GM12891 (cell line): Measurements from ENCODE around the gene FER.

Experiments used
- PAX5 ChIP-seq: IDR thresholded peaks from 2 replicates; pipeline ENCODE4 v1.6.1; 2011; ENCODE audit warnings: low read length, moderate library complexity, mild to moderate bottlenecking; ENCODE audit not compliant: insufficient read depth, severe bottlenecking
- POLR2A ChIP-seq: IDR thresholded peaks from 2 replicates; pipeline ENCODE4 v1.6.1; 2011; ENCODE audit warnings: low read depth, low read length, control low read depth
- POLR2AphosphoS5 ChIP-seq: IDR thresholded peaks from 2 replicates; pipeline ENCODE4 v1.6.1; 2011; ENCODE audit warnings: low read depth, low read length, control low read depth
- POU2F2 ChIP-seq: IDR thresholded peaks from 2 replicates; pipeline ENCODE4 v1.6.1; 2011; ENCODE audit warnings: low read depth, mild to moderate bottlenecking, control low read depth, low read length, moderate library complexity
- SPI1 ChIP-seq: IDR thresholded peaks from 2 replicates; pipeline ENCODE4 v1.6.1; 2011; ENCODE audit warnings: low read depth, low read length, control low read depth
- TAF1 ChIP-seq: IDR thresholded peaks from 2 replicates; pipeline ENCODE4 v1.6.1; 2011; ENCODE audit warnings: low read depth, low read length, control low read depth

DNA sequence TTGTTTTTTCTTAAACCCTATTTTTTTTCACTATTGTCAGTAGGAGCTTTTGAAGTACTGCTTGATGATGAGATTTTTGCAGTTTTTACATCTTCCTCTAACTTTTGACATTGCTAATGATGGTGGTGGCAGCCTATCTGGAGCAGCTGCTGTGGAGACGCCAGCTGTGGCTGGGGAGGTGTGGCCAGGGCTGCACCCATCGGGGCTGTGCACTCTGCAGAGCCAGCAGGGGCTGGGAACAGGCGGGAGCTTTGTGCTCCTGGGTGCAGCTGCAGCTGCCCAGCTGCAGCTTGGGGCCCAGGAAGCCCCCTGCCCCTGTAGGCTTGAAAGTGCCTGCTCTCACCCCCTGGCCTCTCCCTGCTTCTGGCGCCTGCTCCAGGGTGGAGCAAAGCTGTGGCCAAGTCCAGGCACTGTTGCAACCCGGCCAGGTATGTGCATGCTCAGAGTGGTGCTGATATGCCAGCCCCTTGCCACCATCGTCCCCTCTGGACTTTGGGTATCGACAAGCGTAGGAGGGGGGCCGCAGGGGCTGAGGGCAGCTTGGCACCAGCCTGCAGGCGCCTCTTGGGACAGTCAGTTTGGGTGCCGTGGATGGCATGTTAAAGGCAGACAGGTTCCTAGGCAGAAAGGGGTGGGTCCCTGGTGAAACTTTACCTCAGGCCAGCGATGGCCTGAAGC, 39.2 kb downstream of the FER start:
- TF ChIP-seq POLR2A (no peak), POLR2AphosphoS5 (no peak), SPI1 (no peak), TAF1 (no peak), PAX5 (no peak), POU2F2 (no peak)
